GM23338 (cell line): ENCODE results near the gene TRAPPC2. TPM values are rescaled to one million over a fixed set of nuclear protein-coding genes. Genes with fewer than 3 reads are reported as not detected.

Experiments
- ATAC-seq: fragments of 200-7000 bp; cut with Tn5 transposase; 3 replicates; pipeline ENCODE4 v1.9.1; 2020
- DNase-seq: peaks from one replicate; pipeline ENCODE4 v3.0.0-alpha.2; 2015; ENCODE audit warnings: low spot score
- H2AFZ ChIP-seq: fragments of 200-600 bp; sonication (generic); 2 replicates; pipeline ENCODE4 v1.8.0; 2016; ENCODE audit warnings: antibody characterized with exemption, mild to moderate bottlenecking, moderate library complexity
- H3F3A ChIP-seq: fragments of 200-600 bp; sonication (generic); replicated peaks from 2 replicates; pipeline ENCODE4 v1.8.0; 2017; ENCODE audit warnings: antibody characterized with exemption, mixed run types, low read depth
- H3K27ac ChIP-seq: fragments of 200-600 bp; sonication (generic); 2 replicates; pipeline ENCODE4 v1.6.1; 2016; ENCODE audit warnings: low read depth
- H3K27me3 ChIP-seq: fragments of 200-600 bp; sonication (generic); 2 replicates; pipeline ENCODE4 v1.8.0; 2016; ENCODE audit warnings: mild to moderate bottlenecking, mixed run types, moderate library complexity; ENCODE audit not compliant: insufficient read depth
- H3K36me3 ChIP-seq: fragments of 200-600 bp; sonication (generic); 2 replicates; pipeline ENCODE4 v1.8.0; 2016; ENCODE audit warnings: mild to moderate bottlenecking; ENCODE audit not compliant: insufficient read depth
- H3K4me1 ChIP-seq: fragments of 200-600 bp; sonication (generic); 2 replicates; pipeline ENCODE4 v1.8.0; 2016; ENCODE audit warnings: mild to moderate bottlenecking, moderate library complexity; ENCODE audit not compliant: insufficient read depth
- H3K4me2 ChIP-seq: fragments of 200-600 bp; sonication (generic); 2 replicates; pipeline ENCODE4 v1.7.1; 2017; ENCODE audit warnings: mixed run types
- H3K4me3 ChIP-seq: fragments of 200-600 bp; sonication (generic); 2 replicates; pipeline ENCODE4 v1.6.1; 2016; ENCODE audit warnings: mixed run types
- H3K79me2 ChIP-seq: fragments of 200-600 bp; sonication (generic); replicated peaks from 2 replicates; pipeline ENCODE4 v1.8.0; 2017; ENCODE audit warnings: mild to moderate bottlenecking; ENCODE audit not compliant: insufficient read depth
- H3K9me2 ChIP-seq: fragments of 200-600 bp; sonication (generic); 2 replicates; pipeline ENCODE4 v1.8.0; 2017; ENCODE audit not compliant: insufficient read depth
- H4K20me1 ChIP-seq: fragments of 200-600 bp; sonication (generic); replicated peaks from 2 replicates; pipeline ENCODE4 v1.8.0; 2017; ENCODE audit warnings: mild to moderate bottlenecking; ENCODE audit not compliant: insufficient read depth
- H3K27ac Mint-ChIP-seq: 2 replicates; pipeline ENCODE4 v1.8.0; 2020; ENCODE audit warnings: inconsistent platforms, mild to moderate bottlenecking, moderate library complexity, mixed read lengths
- H3K27me3 Mint-ChIP-seq: 3 replicates; pipeline ENCODE4 v1.8.0; 2022; ENCODE audit warnings: low read depth, mild to moderate bottlenecking, moderate library complexity, mixed read lengths, inconsistent platforms; ENCODE audit not compliant: insufficient read depth, poor library complexity
- H3K36me3 Mint-ChIP-seq: 3 replicates; pipeline ENCODE4 v1.8.0; 2021; ENCODE audit warnings: low read depth, mild to moderate bottlenecking, inconsistent platforms, moderate library complexity, mixed read lengths
- H3K4me1 Mint-ChIP-seq: 3 replicates; pipeline ENCODE4 v1.8.0; 2020; ENCODE audit warnings: mild to moderate bottlenecking, inconsistent platforms, mixed read lengths
- H3K4me3 Mint-ChIP-seq: 3 replicates; pipeline ENCODE4 v1.8.0; 2021; ENCODE audit warnings: moderate library complexity, mild to moderate bottlenecking, inconsistent platforms, mixed read lengths
- H3K9me3 Mint-ChIP-seq: 3 replicates; pipeline ENCODE4 v1.8.0; 2020; ENCODE audit warnings: moderate library complexity, mild to moderate bottlenecking, inconsistent platforms, mixed read lengths
- CREB1 ChIP-seq: fragments of 250-450 bp; sonication (Bioruptor Pico); IDR thresholded peaks from 2 replicates; pipeline ENCODE4 v1.5.0; 2020; ENCODE audit warnings: low read depth, mild to moderate bottlenecking, moderate library complexity
- EZH2 ChIP-seq: fragments of 200-600 bp; sonication (generic); IDR thresholded peaks from one replicate; pipeline ENCODE4 v1.8.0; 2017; ENCODE audit warnings: antibody characterized with exemption, mild to moderate bottlenecking, low read depth; ENCODE audit not compliant: unreplicated experiment
- EZH2phosphoT487 ChIP-seq: fragments of 200-600 bp; sonication (generic); IDR thresholded peaks from one replicate; pipeline ENCODE4 v1.8.1; 2018; ENCODE audit warnings: antibody characterized with exemption; ENCODE audit not compliant: unreplicated experiment
- JUNB ChIP-seq: IDR thresholded peaks from one replicate; pipeline ENCODE4 v1.6.1; 2016; ENCODE audit warnings: antibody characterized with exemption; ENCODE audit not compliant: unreplicated experiment
- NANOG ChIP-seq: IDR thresholded peaks from 2 replicates; pipeline ENCODE4 v1.6.1; 2016; ENCODE audit warnings: antibody characterized with exemption, borderline replicate concordance
- POLR2AphosphoS5 ChIP-seq: IDR thresholded peaks from 2 replicates; pipeline ENCODE4 v1.6.1; 2016; ENCODE audit warnings: antibody characterized with exemption, low read depth
- STAT1 ChIP-seq: IDR thresholded peaks from one replicate; pipeline ENCODE4 v1.6.1; 2016; ENCODE audit warnings: antibody characterized with exemption; ENCODE audit not compliant: unreplicated experiment
- ZNF114 ChIP-seq: fragments of 250-450 bp; sonication (Bioruptor Pico); IDR thresholded peaks from 2 replicates; pipeline ENCODE4 v1.5.0; 2020; ENCODE audit warnings: mild to moderate bottlenecking, moderate library complexity
- ZNF331 ChIP-seq: fragments of 250-450 bp; sonication (Bioruptor Pico); IDR thresholded peaks from 2 replicates; pipeline ENCODE4 v1.5.0; 2020; ENCODE audit warnings: low read depth, mild to moderate bottlenecking, moderate library complexity
- polyA plus RNA-seq: library from polyadenylated mRNA; unstranded; fragments of >200 nt; fragmentation: Nextera tagmentation; extraction: Ambion mirVana; gene quantifications from 2 replicates; pipeline ENCODE4 v1.2.1, GENCODE V29; 2016
- total RNA-seq: library from RNA; depleted of rRNA; stranded (reverse); fragments of >200 nt; shearing (Covaris generic); gene quantifications from 2 replicates; pipeline ENCODE4 v1.2.3, GENCODE V29; 2014
- TF ChIP-seq, protein P1 (sequence below), 2 experiments: fragments of 200-600 bp in 1 of 2; sonication (generic) in 1 of 2; conservative IDR thresholded peaks; 2 replicates each; pipeline versions ENCODE4 v1.5.1 to v1.6.1; 2016 to 2017; ENCODE audit warnings: antibody characterized with exemption in 2 of 2, low read depth in 2 of 2, mild to moderate bottlenecking in 2 of 2, moderate library complexity in 1 of 2
- TF ChIP-seq, protein P2 (sequence below): fragments of 250-450 bp; sonication (Bioruptor Pico); IDR thresholded peaks from 2 replicates; pipeline ENCODE4 v1.5.0; 2020; ENCODE audit warnings: mild to moderate bottlenecking, moderate library complexity
- TF ChIP-seq, protein P3 (sequence below): IDR thresholded peaks from 2 replicates; pipeline ENCODE4 v1.6.1; 2016; ENCODE audit warnings: antibody characterized with exemption
- TF ChIP-seq, protein P4 (sequence below): IDR thresholded peaks from one replicate; pipeline ENCODE4 v1.6.1; 2018; ENCODE audit warnings: antibody characterized with exemption; ENCODE audit not compliant: unreplicated experiment

TRAPPC2 gene
- total and polyA plus RNA-seq, 2 experiments from 2014 or later, result 11.7 to 14.6 TPM

DNA sequence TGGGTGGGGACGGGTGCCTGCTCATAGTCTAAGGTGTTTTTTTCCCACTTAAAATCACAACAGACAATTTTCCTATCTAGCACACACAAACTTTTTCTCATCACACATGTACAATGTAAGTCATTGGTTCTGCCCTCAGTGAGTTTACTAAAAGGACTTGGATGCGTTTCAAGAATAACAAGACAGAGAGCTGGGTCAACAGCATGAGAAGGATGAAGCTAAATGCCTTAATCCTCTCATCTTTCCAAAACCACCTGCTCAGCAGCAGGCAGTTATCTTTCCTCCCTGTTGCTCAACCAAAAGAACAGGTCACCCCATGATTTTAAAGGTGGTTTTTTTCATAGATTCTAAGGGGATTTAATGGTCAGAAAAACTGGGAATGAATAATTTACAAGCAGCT lies 40.3 kb upstream of the TRAPPC2 start:
- Histone ChIP-seq H3K4me1 (no peaks in the 10 kb centered on the region), H3K4me3 (no peak overlapping the region), H4K20me1 (no peaks in the 10 kb centered on the region), H3K27me3 (no peaks in the 10 kb centered on the region), H3K4me2 (no peak overlapping the region), H2AFZ (no peak overlapping the region), H3K27ac (no peak overlapping the region), H3K9me2 (no peaks in the 10 kb centered on the region), H3F3A (no peaks in the 10 kb centered on the region), H3K36me3 (0 out of 2 replicates have a peak, but pooled peaks cover 5% of the 10 kb centered on the region), H3K79me2 (no peaks in the 10 kb centered on the region)
- TF ChIP-seq, protein P1, sequence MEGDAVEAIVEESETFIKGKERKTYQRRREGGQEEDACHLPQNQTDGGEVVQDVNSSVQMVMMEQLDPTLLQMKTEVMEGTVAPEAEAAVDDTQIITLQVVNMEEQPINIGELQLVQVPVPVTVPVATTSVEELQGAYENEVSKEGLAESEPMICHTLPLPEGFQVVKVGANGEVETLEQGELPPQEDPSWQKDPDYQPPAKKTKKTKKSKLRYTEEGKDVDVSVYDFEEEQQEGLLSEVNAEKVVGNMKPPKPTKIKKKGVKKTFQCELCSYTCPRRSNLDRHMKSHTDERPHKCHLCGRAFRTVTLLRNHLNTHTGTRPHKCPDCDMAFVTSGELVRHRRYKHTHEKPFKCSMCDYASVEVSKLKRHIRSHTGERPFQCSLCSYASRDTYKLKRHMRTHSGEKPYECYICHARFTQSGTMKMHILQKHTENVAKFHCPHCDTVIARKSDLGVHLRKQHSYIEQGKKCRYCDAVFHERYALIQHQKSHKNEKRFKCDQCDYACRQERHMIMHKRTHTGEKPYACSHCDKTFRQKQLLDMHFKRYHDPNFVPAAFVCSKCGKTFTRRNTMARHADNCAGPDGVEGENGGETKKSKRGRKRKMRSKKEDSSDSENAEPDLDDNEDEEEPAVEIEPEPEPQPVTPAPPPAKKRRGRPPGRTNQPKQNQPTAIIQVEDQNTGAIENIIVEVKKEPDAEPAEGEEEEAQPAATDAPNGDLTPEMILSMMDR (conservative IDR thresholded peaks at IDR 0.05; ENCODE audit: low read depth in 2 of 2), result no peak
- TF ChIP-seq STAT1 (no peak), EZH2phosphoT487 (no peak), POLR2AphosphoS5 (no peak), EZH2 (no peak), CREB1 (CRISPR knock-in tag) (no peak), JUNB (no peak), NANOG (no peak), ZNF114 (CRISPR knock-in tag) (no peak), ZNF331 (CRISPR knock-in tag) (no peak)
- TF ChIP-seq, protein P2, sequence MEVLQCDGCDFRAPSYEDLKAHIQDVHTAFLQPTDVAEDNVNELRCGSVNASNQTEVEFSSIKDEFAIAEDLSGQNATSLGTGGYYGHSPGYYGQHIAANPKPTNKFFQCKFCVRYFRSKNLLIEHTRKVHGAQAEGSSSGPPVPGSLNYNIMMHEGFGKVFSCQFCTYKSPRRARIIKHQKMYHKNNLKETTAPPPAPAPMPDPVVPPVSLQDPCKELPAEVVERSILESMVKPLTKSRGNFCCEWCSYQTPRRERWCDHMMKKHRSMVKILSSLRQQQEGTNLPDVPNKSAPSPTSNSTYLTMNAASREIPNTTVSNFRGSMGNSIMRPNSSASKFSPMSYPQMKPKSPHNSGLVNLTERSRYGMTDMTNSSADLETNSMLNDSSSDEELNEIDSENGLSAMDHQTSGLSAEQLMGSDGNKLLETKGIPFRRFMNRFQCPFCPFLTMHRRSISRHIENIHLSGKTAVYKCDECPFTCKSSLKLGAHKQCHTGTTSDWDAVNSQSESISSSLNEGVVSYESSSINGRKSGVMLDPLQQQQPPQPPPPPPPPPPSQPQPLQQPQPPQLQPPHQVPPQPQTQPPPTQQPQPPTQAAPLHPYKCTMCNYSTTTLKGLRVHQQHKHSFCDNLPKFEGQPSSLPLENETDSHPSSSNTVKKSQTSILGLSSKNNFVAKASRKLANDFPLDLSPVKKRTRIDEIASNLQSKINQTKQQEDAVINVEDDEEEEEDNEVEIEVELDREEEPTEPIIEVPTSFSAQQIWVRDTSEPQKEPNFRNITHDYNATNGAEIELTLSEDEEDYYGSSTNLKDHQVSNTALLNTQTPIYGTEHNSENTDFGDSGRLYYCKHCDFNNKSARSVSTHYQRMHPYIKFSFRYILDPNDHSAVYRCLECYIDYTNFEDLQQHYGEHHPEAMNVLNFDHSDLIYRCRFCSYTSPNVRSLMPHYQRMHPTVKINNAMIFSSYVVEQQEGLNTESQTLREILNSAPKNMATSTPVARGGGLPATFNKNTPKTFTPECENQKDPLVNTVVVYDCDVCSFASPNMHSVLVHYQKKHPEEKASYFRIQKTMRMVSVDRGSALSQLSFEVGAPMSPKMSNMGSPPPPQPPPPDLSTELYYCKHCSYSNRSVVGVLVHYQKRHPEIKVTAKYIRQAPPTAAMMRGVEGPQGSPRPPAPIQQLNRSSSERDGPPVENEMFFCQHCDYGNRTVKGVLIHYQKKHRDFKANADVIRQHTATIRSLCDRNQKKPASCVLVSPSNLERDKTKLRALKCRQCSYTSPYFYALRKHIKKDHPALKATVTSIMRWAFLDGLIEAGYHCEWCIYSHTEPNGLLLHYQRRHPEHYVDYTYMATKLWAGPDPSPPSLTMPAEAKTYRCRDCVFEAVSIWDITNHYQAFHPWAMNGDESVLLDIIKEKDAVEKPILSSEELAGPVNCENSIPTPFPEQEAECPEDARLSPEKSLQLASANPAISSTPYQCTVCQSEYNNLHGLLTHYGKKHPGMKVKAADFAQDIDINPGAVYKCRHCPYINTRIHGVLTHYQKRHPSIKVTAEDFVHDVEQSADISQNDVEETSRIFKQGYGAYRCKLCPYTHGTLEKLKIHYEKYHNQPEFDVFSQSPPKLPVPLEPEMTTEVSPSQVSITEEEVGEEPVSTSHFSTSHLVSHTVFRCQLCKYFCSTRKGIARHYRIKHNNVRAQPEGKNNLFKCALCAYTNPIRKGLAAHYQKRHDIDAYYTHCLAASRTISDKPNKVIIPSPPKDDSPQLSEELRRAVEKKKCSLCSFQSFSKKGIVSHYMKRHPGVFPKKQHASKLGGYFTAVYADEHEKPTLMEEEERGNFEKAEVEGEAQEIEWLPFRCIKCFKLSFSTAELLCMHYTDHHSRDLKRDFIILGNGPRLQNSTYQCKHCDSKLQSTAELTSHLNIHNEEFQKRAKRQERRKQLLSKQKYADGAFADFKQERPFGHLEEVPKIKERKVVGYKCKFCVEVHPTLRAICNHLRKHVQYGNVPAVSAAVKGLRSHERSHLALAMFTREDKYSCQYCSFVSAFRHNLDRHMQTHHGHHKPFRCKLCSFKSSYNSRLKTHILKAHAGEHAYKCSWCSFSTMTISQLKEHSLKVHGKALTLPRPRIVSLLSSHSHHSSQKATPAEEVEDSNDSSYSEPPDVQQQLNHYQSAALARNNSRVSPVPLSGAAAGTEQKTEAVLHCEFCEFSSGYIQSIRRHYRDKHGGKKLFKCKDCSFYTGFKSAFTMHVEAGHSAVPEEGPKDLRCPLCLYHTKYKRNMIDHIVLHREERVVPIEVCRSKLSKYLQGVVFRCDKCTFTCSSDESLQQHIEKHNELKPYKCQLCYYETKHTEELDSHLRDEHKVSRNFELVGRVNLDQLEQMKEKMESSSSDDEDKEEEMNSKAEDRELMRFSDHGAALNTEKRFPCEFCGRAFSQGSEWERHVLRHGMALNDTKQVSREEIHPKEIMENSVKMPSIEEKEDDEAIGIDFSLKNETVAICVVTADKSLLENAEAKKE, result no peak
- TF ChIP-seq, protein P3, sequence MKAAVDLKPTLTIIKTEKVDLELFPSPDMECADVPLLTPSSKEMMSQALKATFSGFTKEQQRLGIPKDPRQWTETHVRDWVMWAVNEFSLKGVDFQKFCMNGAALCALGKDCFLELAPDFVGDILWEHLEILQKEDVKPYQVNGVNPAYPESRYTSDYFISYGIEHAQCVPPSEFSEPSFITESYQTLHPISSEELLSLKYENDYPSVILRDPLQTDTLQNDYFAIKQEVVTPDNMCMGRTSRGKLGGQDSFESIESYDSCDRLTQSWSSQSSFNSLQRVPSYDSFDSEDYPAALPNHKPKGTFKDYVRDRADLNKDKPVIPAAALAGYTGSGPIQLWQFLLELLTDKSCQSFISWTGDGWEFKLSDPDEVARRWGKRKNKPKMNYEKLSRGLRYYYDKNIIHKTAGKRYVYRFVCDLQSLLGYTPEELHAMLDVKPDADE, result no peak
- TF ChIP-seq, protein P4, sequence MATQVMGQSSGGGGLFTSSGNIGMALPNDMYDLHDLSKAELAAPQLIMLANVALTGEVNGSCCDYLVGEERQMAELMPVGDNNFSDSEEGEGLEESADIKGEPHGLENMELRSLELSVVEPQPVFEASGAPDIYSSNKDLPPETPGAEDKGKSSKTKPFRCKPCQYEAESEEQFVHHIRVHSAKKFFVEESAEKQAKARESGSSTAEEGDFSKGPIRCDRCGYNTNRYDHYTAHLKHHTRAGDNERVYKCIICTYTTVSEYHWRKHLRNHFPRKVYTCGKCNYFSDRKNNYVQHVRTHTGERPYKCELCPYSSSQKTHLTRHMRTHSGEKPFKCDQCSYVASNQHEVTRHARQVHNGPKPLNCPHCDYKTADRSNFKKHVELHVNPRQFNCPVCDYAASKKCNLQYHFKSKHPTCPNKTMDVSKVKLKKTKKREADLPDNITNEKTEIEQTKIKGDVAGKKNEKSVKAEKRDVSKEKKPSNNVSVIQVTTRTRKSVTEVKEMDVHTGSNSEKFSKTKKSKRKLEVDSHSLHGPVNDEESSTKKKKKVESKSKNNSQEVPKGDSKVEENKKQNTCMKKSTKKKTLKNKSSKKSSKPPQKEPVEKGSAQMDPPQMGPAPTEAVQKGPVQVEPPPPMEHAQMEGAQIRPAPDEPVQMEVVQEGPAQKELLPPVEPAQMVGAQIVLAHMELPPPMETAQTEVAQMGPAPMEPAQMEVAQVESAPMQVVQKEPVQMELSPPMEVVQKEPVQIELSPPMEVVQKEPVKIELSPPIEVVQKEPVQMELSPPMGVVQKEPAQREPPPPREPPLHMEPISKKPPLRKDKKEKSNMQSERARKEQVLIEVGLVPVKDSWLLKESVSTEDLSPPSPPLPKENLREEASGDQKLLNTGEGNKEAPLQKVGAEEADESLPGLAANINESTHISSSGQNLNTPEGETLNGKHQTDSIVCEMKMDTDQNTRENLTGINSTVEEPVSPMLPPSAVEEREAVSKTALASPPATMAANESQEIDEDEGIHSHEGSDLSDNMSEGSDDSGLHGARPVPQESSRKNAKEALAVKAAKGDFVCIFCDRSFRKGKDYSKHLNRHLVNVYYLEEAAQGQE, result no peak
- Mint-ChIP-seq H3K4me3 (no peak overlapping the region), H3K27ac (0 out of 2 replicates have a peak overlapping the region, but pooled peaks have one; percentile 5), H3K27me3 (no peaks in the 10 kb centered on the region), H3K9me3 (no peaks in the 10 kb centered on the region; the same call in 2 of the 3 replicates), H3K4me1 (peaks cover 7% of the 10 kb centered on the region; the same call in 2 of the 3 replicates), H3K36me3 (peaks cover 53% of the 10 kb centered on the region)
- ATAC-seq, result no peak
- DNase-seq, result no peak
